Esophagus (tissue), 2 donors: ENCODE measurements around the gene EIF4G2. TPM values are rescaled to one million over a fixed set of nuclear protein-coding genes. Genes with fewer than 3 reads are reported as not detected.

Source experiments
- H3K27ac ChIP-seq, 2 donors: one replicate each; pipeline ENCODE4 v1.5.1; 2013; ENCODE audit warnings: low read depth in 2 of 2, mild to moderate bottlenecking in 2 of 2, inconsistent platforms in 1 of 2, low read length in 1 of 2, moderate library complexity in 1 of 2
- H3K27me3 ChIP-seq, 2 donors: one replicate each; pipeline ENCODE4 v1.6.1; 2013; ENCODE audit warnings: low read length in 2 of 2, control low read depth in 1 of 2, mild to moderate bottlenecking in 1 of 2; ENCODE audit not compliant: insufficient read depth in 2 of 2, control insufficient read depth in 1 of 2
- H3K36me3 ChIP-seq, 2 donors: one replicate each; pipeline ENCODE4 v1.6.1; 2013; ENCODE audit warnings: low read length in 1 of 2; ENCODE audit not compliant: control insufficient read depth in 2 of 2, insufficient read depth in 2 of 2
- H3K4me1 ChIP-seq, 2 donors: one replicate each; pipeline ENCODE4 v1.6.1; 2013; ENCODE audit warnings: low read length in 1 of 2; ENCODE audit not compliant: control insufficient read depth in 2 of 2, insufficient read depth in 2 of 2
- H3K4me3 ChIP-seq, 2 donors: one replicate each; pipeline ENCODE4 v1.5.1; 2013; ENCODE audit warnings: low read length in 2 of 2, mild to moderate bottlenecking in 2 of 2, low read depth in 1 of 2, moderate library complexity in 1 of 2
- H3K9me3 ChIP-seq, 2 donors: one replicate each; pipeline ENCODE4 v1.6.1; 2013; ENCODE audit warnings: mild to moderate bottlenecking in 2 of 2, low read depth in 1 of 2, low read length in 1 of 2, moderate library complexity in 1 of 2; ENCODE audit not compliant: control insufficient read depth in 2 of 2, insufficient read depth in 1 of 2
- WGBS, 2 donors: extraction: QIAGEN DNeasy Blood & Tissue Kit; methylation state at CpG; one replicate each; pipeline ENCODE4 v1.1.7; 2013; 5-methylcytosine and 5-hydroxymethylcytosine counted together
- polyA plus RNA-seq, 2 donors: library from polyadenylated mRNA; stranded (reverse); fragments of 200-250 nt; gene quantifications; one replicate each; pipeline ENCODE4 v1.2.3, GENCODE V29; 2013
- donor health status: healthy with polysubstance abuse.
- donor health status: Bipolar disorder and iron deficiency.

The EIF4G2 gene
- polyA plus RNA-seq, 2 donors: 256 to 324 TPM

DNA sequence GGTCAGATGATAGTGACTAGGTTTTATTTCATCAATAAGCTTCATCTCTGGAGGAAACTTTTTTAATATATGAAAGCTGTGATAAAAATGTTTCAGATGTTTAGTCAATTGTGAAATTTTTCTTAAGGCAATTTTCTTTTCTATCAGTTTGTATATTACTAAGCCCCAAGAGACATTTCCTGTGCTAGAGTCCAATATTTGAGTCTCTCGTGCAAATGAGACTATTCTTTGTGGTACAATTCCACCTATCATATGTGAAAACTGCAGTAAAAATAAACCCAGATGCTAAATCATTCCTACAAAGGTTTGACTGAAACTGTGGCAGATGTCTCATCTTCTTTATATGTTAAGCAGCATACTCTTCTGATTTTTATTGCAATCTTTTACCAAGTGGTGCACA is 29.6 kb downstream of the EIF4G2 start:
- no peak overlapping the region for H3K27ac ChIP-seq
- peaks cover 6 to 7% of the 10 kb centered on the region in 2 donors for H3K36me3 ChIP-seq
- H3K9me3 ChIP-seq: no peaks in the 10 kb centered on the region
- H3K4me1 ChIP-seq: no peaks in the 10 kb centered on the region
- no peaks in the 10 kb centered on the region for H3K27me3 ChIP-seq
- 38 to 45% methylated on average over 1 of the region's 1 CpG for WGBS, 2 donors
- H3K4me3 ChIP-seq: no peak overlapping the region

DNA sequence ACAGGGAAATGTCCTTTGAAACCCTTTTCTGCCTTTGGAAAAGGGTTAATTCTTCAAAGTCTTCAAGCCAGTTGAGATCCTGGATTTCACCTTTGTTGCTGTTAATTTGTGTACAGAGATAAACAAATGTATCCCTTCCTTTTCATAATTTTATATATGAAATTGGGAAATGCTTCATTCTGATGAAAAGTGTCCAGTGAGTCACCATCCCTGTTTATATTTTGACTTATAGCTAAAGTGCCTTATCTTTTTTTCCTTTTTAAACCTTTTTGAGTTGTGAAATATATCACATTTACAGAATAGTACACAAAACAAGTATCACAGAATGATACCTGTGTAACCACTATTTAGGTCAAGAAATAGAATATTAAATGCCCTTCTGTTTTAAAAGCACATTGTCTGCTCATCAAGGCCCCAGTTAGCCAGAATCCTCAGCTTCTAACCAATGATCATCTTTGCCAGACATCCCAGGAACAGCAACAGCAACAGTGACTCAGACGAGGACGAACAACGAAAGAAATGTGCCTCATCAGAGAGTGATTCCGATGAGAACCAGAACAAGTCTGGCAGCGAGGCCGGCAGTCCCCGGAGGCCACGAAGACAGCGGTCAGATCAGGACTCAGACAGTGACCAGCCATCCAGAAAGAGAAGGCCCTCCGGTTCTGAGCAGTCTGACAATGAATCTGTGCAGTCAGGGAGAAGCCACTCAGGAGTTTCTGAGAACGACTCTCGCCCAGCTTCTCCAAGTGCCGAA is 30.3 kb downstream of the EIF4G2 start:
- H3K4me1 ChIP-seq: no peaks in the 10 kb centered on the region
- peaks cover 6 to 10% of the 10 kb centered on the region in 2 donors for H3K36me3 ChIP-seq
- H3K27ac ChIP-seq: no peak overlapping the region
- H3K27me3 ChIP-seq: no peaks in the 10 kb centered on the region
- H3K4me3 ChIP-seq: no peak overlapping the region
- H3K9me3 ChIP-seq: no peaks in the 10 kb centered on the region
- 82 to 86% methylated on average over 13 of the region's 13 CpGs for WGBS, 2 donors

DNA sequence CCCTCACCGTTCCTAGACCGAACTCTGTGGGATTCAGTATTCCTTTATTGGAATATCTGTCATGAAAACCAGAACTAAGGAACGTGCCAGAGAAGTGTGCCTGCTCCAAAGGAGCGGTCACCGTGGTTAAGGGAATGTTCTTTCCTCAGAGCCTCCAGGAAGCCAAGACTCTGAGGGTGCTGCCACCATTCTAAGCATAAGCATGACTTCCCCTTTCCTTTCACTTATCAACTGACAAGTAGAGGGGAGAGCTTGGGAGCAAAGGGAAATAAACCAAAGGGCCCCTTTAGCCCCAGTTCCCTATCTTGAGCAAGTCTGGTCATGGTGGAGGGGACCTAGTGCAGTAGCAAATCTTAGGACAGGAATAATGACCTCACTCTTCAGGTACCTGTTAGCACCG is 30.9 kb downstream of the EIF4G2 start:
- Histone ChIP-seq H3K27ac (no peak overlapping the region), H3K4me1 (no peaks in the 10 kb centered on the region), H3K9me3 (no peaks in the 10 kb centered on the region), H3K27me3 (no peaks in the 10 kb centered on the region), H3K4me3 (no peak overlapping the region), H3K36me3 (peaks cover 6 to 14% of the 10 kb centered on the region in 2 donors)
- 76 to 80% methylated on average over 6 of the region's 6 CpGs for WGBS, 2 donors

DNA sequence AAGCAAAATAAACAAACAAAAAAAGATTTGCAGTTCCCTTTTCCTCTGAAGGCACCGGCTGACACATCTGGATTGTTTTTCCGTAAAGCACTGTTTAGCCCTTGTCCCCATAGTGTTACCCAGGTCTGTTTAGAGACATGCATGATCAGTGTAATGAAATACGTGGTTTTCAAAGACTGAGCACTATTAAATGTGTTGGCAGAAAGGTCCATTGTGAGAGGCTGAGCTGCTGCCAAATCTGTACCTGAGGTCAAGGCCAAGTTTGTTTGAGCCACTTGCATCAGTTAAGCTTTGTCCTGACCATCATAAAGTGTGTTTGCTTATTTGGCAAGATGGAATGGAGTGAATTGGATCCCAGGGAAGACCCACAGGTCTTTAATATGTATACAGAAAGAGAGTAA is 31.3 kb downstream of the EIF4G2 start:
- 73 to 76% methylated on average over 3 of the region's 3 CpGs for WGBS, 2 donors
- Histone ChIP-seq H3K27me3 (no peaks in the 10 kb centered on the region), H3K4me3 (no peak overlapping the region), H3K9me3 (no peaks in the 10 kb centered on the region), H3K27ac (no peak overlapping the region), H3K4me1 (no peaks in the 10 kb centered on the region), H3K36me3 (peaks cover 6 to 16% of the 10 kb centered on the region in 2 donors)

DNA sequence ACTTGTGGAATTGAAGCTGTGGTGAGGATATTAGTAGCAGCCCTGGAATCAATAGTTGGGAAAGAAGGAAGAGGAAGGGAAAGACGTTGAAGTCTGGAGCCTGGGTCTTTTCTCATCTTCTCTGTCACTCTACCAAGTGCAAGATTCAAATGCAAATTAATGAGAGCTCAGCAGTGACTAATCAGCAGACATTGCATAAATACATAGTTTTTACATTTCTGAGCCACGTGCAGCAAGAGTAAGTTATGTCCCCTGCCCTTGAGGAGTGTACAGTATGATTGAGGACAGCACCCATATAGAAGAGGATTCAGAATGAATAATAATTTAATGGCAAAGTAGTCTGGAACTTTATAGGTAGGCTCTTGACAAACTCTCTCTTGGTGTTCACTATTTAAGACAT is 33.9 kb downstream of the EIF4G2 start:
- Histone ChIP-seq H3K27ac (no peak overlapping the region), H3K36me3 (peaks cover 4 to 16% of the 10 kb centered on the region in 2 donors)
- WGBS, 2 donors: 88 to 92% methylated on average over 2 of the region's 2 CpGs

GRCh38 chr11:10771457-10771856 is 37.3 kb downstream of the EIF4G2 start:
- 79 to 98% methylated on average over 1 of the region's 1 CpG for whole genome bisulfite sequencing, 2 donors
- no peak overlapping the region for H3K27ac ChIP-seq
- peaks cover 3 to 19% of the 10 kb centered on the region in 2 donors for H3K36me3 ChIP-seq
- H3K4me3 ChIP-seq: no peak overlapping the region
- H3K27me3 ChIP-seq: no peaks in the 10 kb centered on the region
- H3K4me1 ChIP-seq: no peaks in the 10 kb centered on the region
- no peaks in the 10 kb centered on the region for H3K9me3 ChIP-seq

More for the DNA sequence above, 33.9 kb downstream of the EIF4G2 start:
- no peaks in the 10 kb centered on the region for H3K27me3 ChIP-seq
- no peak overlapping the region for H3K4me3 ChIP-seq
- no peaks in the 10 kb centered on the region for H3K9me3 ChIP-seq
- no peaks in the 10 kb centered on the region for H3K4me1 ChIP-seq

DNA sequence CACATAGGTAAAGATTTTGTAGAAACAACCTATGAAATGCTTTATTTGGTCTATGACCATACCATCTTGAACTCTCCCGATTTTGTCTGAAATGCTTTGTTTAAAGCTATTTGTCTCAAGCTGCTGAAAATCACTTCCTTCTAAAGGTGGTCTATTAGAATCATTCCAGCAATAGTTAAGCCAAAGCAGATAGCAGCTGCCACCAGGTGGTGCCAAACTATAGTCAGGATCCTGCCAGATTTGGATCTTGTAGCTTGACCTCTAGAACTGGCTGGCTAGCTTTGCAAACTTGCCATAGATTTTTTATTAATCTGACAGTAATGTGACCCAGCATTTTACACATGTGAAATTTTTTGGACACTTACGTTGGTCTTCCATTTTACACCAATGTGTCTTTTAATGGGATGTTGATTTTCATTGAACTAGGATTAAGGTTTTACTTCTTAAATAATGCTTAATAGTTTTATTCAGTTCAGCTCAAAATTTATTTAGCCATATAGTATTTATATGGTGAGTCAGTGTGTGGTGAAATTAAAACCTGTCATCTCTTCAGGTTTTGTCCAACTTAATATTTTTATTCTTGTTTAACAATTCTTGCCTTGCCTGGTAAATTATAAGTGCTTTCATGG is 38.0 kb downstream of the EIF4G2 start:
- no peaks in the 10 kb centered on the region for H3K27me3 ChIP-seq
- H3K36me3 ChIP-seq: peaks cover 3 to 19% of the 10 kb centered on the region in 2 donors
- H3K4me1 ChIP-seq: no peaks in the 10 kb centered on the region
- H3K9me3 ChIP-seq: no peaks in the 10 kb centered on the region
- WGBS, 2 donors: 43 to 44% methylated on average over 2 of the region's 2 CpGs
- H3K4me3 ChIP-seq: no peak overlapping the region
- no peak overlapping the region for H3K27ac ChIP-seq

GRCh38 chr11:10764412-10764811 is 44.3 kb downstream of the EIF4G2 start:
- H3K9me3 ChIP-seq: no peaks in the 10 kb centered on the region
- peaks cover 14 to 19% of the 10 kb centered on the region in 2 donors for H3K36me3 ChIP-seq
- H3K4me3 ChIP-seq: no peak overlapping the region
- no peaks in the 10 kb centered on the region for H3K4me1 ChIP-seq
- H3K27me3 ChIP-seq: no peaks in the 10 kb centered on the region
- WGBS, 2 donors: 90 to 91% methylated on average over 12 of the region's 12 CpGs
- no peak overlapping the region for H3K27ac ChIP-seq

DNA sequence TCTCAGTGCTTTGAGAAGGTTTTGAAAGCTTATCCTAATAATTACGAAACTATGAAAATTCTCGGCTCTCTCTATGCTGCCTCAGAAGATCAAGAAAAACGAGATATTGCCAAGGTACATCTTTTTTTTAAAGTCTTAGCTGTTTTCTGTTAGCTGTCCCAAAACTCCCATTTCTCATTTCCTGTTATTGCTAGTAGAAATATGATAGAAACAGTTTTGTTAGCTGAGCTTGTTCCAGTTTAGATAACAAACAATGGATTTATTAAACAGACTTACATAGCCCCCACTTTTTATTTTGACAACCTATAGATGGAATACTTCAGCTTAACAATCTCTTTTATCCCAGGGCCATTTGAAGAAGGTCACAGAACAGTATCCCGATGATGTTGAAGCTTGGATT is 45.0 kb downstream of the EIF4G2 start:
- peaks cover 14 to 19% of the 10 kb centered on the region in 2 donors for H3K36me3 ChIP-seq
- no peak overlapping the region for H3K4me3 ChIP-seq
- H3K9me3 ChIP-seq: no peaks in the 10 kb centered on the region
- no peaks in the 10 kb centered on the region for H3K4me1 ChIP-seq
- no peak overlapping the region for H3K27ac ChIP-seq
- WGBS, 2 donors: 84 to 89% methylated on average over 4 of the region's 4 CpGs
- no peaks in the 10 kb centered on the region for H3K27me3 ChIP-seq
